DND-41 (cell line): Measurements from ENCODE around the gene TXNDC5.

Source experiments
- EZH2 ChIP-seq: IDR thresholded peaks from 3 replicates; pipeline ENCODE4 v1.6.1; 2012; ENCODE audit warnings: borderline replicate concordance, low read depth, mild to moderate bottlenecking, moderate library complexity, low read length, inconsistent platforms; ENCODE audit not compliant: severe bottlenecking
- TF ChIP-seq, protein P1 (sequence below): IDR thresholded peaks from 2 replicates; pipeline ENCODE4 v1.5.1; 2012; ENCODE audit warnings: borderline replicate concordance, low read length, moderate library complexity, mild to moderate bottlenecking; ENCODE audit not compliant: poor library complexity, severe bottlenecking; ENCODE audit errors: extremely low read depth

DNA sequence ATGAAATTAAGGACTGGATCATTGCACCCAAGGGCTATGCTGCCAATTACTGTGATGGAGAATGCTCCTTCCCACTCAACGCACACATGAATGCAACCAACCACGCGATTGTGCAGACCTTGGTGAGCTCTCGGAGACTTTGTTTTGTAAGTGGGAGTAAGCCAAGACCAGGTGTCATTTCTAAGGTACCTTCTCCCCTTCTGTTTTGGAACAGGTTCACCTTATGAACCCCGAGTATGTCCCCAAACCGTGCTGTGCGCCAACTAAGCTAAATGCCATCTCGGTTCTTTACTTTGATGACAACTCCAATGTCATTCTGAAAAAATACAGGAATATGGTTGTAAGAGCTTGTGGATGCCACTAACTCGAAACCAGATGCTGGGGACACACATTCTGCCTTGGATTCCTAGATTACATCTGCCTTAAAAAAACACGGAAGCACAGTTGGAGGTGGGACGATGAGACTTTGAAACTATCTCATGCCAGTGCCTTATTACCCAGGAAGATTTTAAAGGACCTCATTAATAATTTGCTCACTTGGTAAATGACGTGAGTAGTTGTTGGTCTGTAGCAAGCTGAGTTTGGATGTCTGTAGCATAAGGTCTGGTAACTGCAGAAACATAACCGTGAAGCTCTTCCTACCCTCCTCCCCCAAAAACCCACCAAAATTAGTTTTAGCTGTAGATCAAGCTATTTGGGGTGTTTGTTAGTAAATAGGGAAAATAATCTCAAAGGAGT is 30.4 kb downstream of the TXNDC5 start:
- TF ChIP-seq, protein P1, sequence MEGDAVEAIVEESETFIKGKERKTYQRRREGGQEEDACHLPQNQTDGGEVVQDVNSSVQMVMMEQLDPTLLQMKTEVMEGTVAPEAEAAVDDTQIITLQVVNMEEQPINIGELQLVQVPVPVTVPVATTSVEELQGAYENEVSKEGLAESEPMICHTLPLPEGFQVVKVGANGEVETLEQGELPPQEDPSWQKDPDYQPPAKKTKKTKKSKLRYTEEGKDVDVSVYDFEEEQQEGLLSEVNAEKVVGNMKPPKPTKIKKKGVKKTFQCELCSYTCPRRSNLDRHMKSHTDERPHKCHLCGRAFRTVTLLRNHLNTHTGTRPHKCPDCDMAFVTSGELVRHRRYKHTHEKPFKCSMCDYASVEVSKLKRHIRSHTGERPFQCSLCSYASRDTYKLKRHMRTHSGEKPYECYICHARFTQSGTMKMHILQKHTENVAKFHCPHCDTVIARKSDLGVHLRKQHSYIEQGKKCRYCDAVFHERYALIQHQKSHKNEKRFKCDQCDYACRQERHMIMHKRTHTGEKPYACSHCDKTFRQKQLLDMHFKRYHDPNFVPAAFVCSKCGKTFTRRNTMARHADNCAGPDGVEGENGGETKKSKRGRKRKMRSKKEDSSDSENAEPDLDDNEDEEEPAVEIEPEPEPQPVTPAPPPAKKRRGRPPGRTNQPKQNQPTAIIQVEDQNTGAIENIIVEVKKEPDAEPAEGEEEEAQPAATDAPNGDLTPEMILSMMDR = no peak
- TF ChIP-seq EZH2 = no peak
